K562 (cell line): ENCODE results near the gene EHBP1. TPM values are rescaled to one million over a fixed set of nuclear protein-coding genes. Genes with fewer than 3 reads are reported as not detected.

Experiments used
- ATAC-seq: fragments of 200-7000 bp; cut with Tn5 transposase; 3 replicates; pipeline ENCODE4 v1.9.1; 2020; ENCODE audit warnings: moderate library complexity
- BruUV-seq: library from RNA; stranded (reverse); fragments of 400-500 nt; replicated peaks from 2 replicates; lab custom pipeline; 2021; lab: Mats Ljungman, UMichigan
- CTCF ChIA-PET: fragments of 300-600 bp; formaldehyde crosslinking; extraction: SDS; loops from one replicate; lab custom pipeline; 2021; ENCODE audit warnings: low intra/inter-chr PET ratio; lab: Yijun Ruan, JAX
- POLR2A ChIA-PET: fragments of 300-600, 350-650 bp; sonication (Branson Sonifier 250); formaldehyde crosslinking; extraction: SDS; loops from one replicate; lab custom pipeline; 2021; ENCODE audit warnings: antibody characterized with exemption, inconsistent platforms; lab: Yijun Ruan, JAX
- DNase-seq, 4 experiments: peaks; one replicate each; pipeline versions ENCODE4 v3.0.0 to v3.0.0-alpha.2; 2011 to 2018; ENCODE audit warnings: low spot score in 3 of 4, mixed read lengths in 3 of 4; ENCODE audit errors: extremely low read depth in 1 of 4
- FAIRE-seq: peaks from 2 replicates; lab custom pipeline; 2011; peaks lifted over from hg19 to GRCh38; lab: Jason Lieb, UNC
- H2AFZ ChIP-seq: 2 replicates; pipeline ENCODE4 v1.6.0; 2011; ENCODE audit warnings: low read depth, low read length, control low read depth, inconsistent platforms
- H3K27ac ChIP-seq: fragments of 200-600 bp; 3 replicates; pipeline ENCODE4 v1.8.0; 2011; ENCODE audit warnings: low read depth, mild to moderate bottlenecking, control low read depth, inconsistent platforms, low read length, moderate library complexity, mixed read lengths; ENCODE audit errors: extremely low read depth
- H3K27me3 ChIP-seq, 2 experiments: fragments of 300-600 bp in 1 of 2; 2 replicates in 1 of 2; 3 replicates in 1 of 2; pipeline versions ENCODE4 v1.6.0 to v1.8.0; 2011; ENCODE audit warnings: inconsistent platforms in 2 of 2, low read length in 2 of 2, mild to moderate bottlenecking in 1 of 2, mixed read lengths in 1 of 2, moderate library complexity in 1 of 2; ENCODE audit not compliant: control insufficient read depth in 2 of 2, insufficient read depth in 2 of 2
- H3K36me3 ChIP-seq: fragments of 300-600 bp; 3 replicates; pipeline ENCODE4 v1.8.0; 2011; ENCODE audit warnings: mild to moderate bottlenecking, low read length, inconsistent platforms; ENCODE audit not compliant: control insufficient read depth, insufficient read depth
- H3K4me1 ChIP-seq, 2 experiments: fragments of 200-600 bp in 1 of 2; replicated peaks in 1 of 2; 2 replicates in 1 of 2; 3 replicates in 1 of 2; pipeline versions ENCODE4 v1.5.1 to v1.8.0; 2011; ENCODE audit warnings: inconsistent platforms in 2 of 2, low read length in 2 of 2, mild to moderate bottlenecking in 1 of 2, mixed read lengths in 1 of 2, moderate library complexity in 1 of 2; ENCODE audit not compliant: control insufficient read depth in 2 of 2, insufficient read depth in 2 of 2
- H3K4me2 ChIP-seq: 2 replicates; pipeline ENCODE4 v1.6.1; 2011; ENCODE audit warnings: low read length, control low read depth, inconsistent platforms, mixed read lengths; ENCODE audit not compliant: insufficient read depth
- H3K4me3 ChIP-seq: fragments of 200-600 bp; sonication (generic), shearing (Covaris generic); 2 replicates; pipeline ENCODE4 v1.5.1; 2016; ENCODE audit warnings: control low read depth, inconsistent platforms
- H3K79me2 ChIP-seq: fragments of 200-600 bp; 3 replicates; pipeline ENCODE4 v1.8.0; 2011; ENCODE audit warnings: low read length, inconsistent platforms; ENCODE audit not compliant: control insufficient read depth, insufficient read depth
- H3K9ac ChIP-seq, 2 experiments: 2 replicates each; pipeline versions ENCODE4 v1.6.0 to v1.6.1; 2011; ENCODE audit warnings: low read depth in 2 of 2, low read length in 2 of 2, control low read depth in 1 of 2, inconsistent platforms in 1 of 2, mild to moderate bottlenecking in 1 of 2, mixed read lengths in 1 of 2; ENCODE audit not compliant: insufficient read depth in 1 of 2
- H3K9me1 ChIP-seq: one replicate; pipeline ENCODE4 v1.6.0; 2011; ENCODE audit warnings: inconsistent platforms, mild to moderate bottlenecking, low read length, moderate library complexity; ENCODE audit not compliant: control insufficient read depth, insufficient read depth
- H3K9me3 ChIP-seq: replicated peaks from 2 replicates; pipeline ENCODE4 v1.5.1; 2011; ENCODE audit warnings: low read depth, low read length, inconsistent platforms; ENCODE audit not compliant: control insufficient read depth, insufficient read depth
- H4K20me1 ChIP-seq: replicated peaks from 2 replicates; pipeline ENCODE4 v1.6.1; 2011; ENCODE audit warnings: low read length, inconsistent platforms, mixed read lengths; ENCODE audit not compliant: control insufficient read depth, insufficient read depth
- SIN3A ChIP-seq, 2 experiments: fragments of 150-350 bp in 1 of 2; IDR thresholded peaks; 2 replicates each; pipeline ENCODE4 v1.6.1; 2011 to 2016; ENCODE audit warnings: borderline replicate concordance in 2 of 2, low read depth in 2 of 2, low read length in 2 of 2, mild to moderate bottlenecking in 2 of 2, moderate library complexity in 2 of 2; ENCODE audit not compliant: control insufficient read depth in 1 of 2
- ZNF224 ChIP-seq: sonication (generic); formaldehyde crosslinking; IDR thresholded peaks from 2 replicates; pipeline ENCODE4 v1.8.0; 2022; ENCODE audit warnings: mild to moderate bottlenecking, missing genetic modification reagents
- ZNF699 ChIP-seq: fragments of 250-450 bp; sonication (Bioruptor Pico); IDR thresholded peaks from 2 replicates; pipeline ENCODE4 v1.8.0; 2021; ENCODE audit warnings: mild to moderate bottlenecking, moderate library complexity; ENCODE audit not compliant: insufficient replicate concordance
- WGBS: fragments of 100-300 bp; shearing (Covaris generic); methylation state at CpG from one replicate; pipeline ENCODE4 v1.1.6; 2016; ENCODE audit warnings: low coverage, mixed read lengths; ENCODE audit not compliant: insufficient coverage; ENCODE audit errors: missing lambda C conversion rate; 5-methylcytosine and 5-hydroxymethylcytosine counted together
- in situ Hi-C: fragments of 300-500 bp; cut with MboI; formaldehyde crosslinking; loops from 4 replicates; pipeline ENCODE4 v1.15.0; 2018; ENCODE audit warnings: inconsistent platforms, mixed read lengths
- intact Hi-C: fragments of 100-400 bp; cut with micrococcal nuclease; formaldehyde crosslinking; loops from 2 replicates; pipeline ENCODE4 v1.14.2; 2022
- polyA plus RNA-seq, 8 experiments: library from polyadenylated mRNA; depleted of rRNA in 4 of 8; stranded (reverse) in 5 of 8; unstranded in 3 of 8; fragments of >200 nt; fragmentation: Nextera tagmentation in 2 of 8; fragmentation: Illumina TruSeq in 1 of 8; extraction: Ambion mirVana in 2 of 8; extraction: Trizol in 1 of 8; gene quantifications; 2 replicates each; pipeline versions ENCODE4 v1.2.1 to v1.2.3, GENCODE V29; 2011 to 2014; ENCODE audit warnings: inconsistent platforms in 1 of 8, missing spikeins in 1 of 8
- total RNA-seq, 7 experiments: library from RNA; depleted of rRNA in 6 of 7; stranded (reverse); fragments of >200 nt in 6 of 7; fragmentation: Illumina TruSeq in 2 of 7; extraction: Trizol in 2 of 7; gene quantifications; 2 replicates each; pipeline versions ENCODE4 v1.2.1 to v1.2.3, GENCODE V29; 2011 to 2021; ENCODE audit warnings: low replicate concordance in 1 of 7
- TF ChIP-seq, protein P1 (sequence below): fragments of 450-650 bp; formaldehyde crosslinking; conservative IDR thresholded peaks from 2 replicates; pipeline ENCODE4 v1.4.0; 2022; ENCODE audit warnings: mild to moderate bottlenecking, missing genetic modification characterization

The EHBP1 gene
- total and polyA plus RNA-seq, 9 of the 15 experiments (the other 6 are each of a cell fraction or from before 2014, with no cell fraction given): 8.9 to 26.6 (median 19.3) TPM

DNA sequence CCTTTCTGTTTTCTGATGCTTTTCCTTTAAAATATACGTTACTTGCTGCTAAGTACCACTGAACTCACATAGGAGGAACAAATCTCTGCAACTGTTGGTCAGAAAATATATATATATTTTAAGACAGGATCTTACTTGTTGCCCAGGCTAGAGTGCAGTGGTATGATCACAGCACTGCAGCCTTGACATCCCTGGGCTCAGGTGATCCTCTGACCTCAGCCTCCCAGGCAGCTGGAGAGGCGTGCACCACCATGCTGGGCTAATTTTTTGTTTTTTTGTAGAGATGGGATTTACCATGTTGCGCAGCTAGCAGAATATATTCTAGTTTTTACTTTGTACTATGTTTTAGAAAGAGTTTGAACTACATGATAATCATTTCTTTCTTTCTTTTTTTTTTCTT lies 51.5 kb downstream of the EHBP1 start:
- Histone ChIP-seq H2AFZ (no peak overlapping the region), H3K9me3 (no peaks in the 10 kb centered on the region)
- TF ChIP-seq ZNF699 (CRISPR knock-in tag) (no peak), SIN3A (IDR thresholded peaks at IDR 0.05; ENCODE audit: borderline replicate concordance in 2 of 2, control insufficient read depth in 1 of 2, low read depth in 2 of 2, low read length in 2 of 2) (no peak)
- TF ChIP-seq, protein P1, sequence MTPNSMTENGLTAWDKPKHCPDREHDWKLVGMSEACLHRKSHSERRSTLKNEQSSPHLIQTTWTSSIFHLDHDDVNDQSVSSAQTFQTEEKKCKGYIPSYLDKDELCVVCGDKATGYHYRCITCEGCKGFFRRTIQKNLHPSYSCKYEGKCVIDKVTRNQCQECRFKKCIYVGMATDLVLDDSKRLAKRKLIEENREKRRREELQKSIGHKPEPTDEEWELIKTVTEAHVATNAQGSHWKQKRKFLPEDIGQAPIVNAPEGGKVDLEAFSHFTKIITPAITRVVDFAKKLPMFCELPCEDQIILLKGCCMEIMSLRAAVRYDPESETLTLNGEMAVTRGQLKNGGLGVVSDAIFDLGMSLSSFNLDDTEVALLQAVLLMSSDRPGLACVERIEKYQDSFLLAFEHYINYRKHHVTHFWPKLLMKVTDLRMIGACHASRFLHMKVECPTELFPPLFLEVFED: no peak
- TF ChIP-seq, all 486 proteins: peak for 0
- no peaks in the 10 kb centered on the region for H3K36me3 ChIP-seq
- no peaks in the 10 kb centered on the region; the same call in 2 of the 3 replicates for H3K79me2 ChIP-seq
- ATAC-seq (no peak), FAIRE-seq (no peak), DNase-seq (no peak)
- no peaks in the 10 kb centered on the region for H3K9me1 ChIP-seq
- intact Hi-C loops: no loop called here
- H4K20me1 ChIP-seq: no peaks in the 10 kb centered on the region
- 93% methylated on average over 3 of the region's 3 CpGs for WGBS
- no peak overlapping the region for H3K9ac ChIP-seq
- in situ Hi-C loops: no loop called here
- H3K4me3 ChIP-seq: no peak overlapping the region
- no peaks in the 10 kb centered on the region for H3K27me3 ChIP-seq
- ChIA-PET CTCF (no interaction called here), POLR2A (no interaction called here)
- no peak overlapping the region for H3K4me2 ChIP-seq
- H3K4me1 ChIP-seq: no peaks in the 10 kb centered on the region
- no peak overlapping the region for H3K27ac ChIP-seq
- BruUV-seq: no TSS peak

DNA sequence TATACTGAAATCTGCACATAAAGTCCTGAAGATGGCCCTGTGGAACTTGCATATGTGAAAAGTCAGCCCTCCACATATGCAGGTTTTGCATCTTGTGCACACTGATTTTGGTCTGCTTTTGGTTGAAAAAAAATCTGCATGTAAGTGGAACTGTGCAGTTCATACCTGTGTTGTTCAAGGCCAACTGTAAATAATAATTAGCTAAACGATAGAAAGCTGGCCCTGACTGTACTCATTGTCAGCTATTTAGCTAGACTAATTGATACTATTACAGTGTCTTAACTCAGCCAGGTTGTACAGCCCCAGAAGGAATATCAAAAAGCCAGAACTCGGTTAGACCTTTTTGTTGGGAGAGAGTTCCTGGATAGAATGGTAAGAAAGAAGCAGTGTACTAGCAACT lies 54.5 kb downstream of the EHBP1 start:
- POLR2A ChIA-PET: interaction anchor here (0.5 kb wide), 1 partner anchor 172 kb away, joined by 3 read pairs; no protein-coding TSS in a partner anchor
- no peak overlapping the region for H3K9ac ChIP-seq
- intact Hi-C loops: no loop called here
- WGBS: 66% methylated on average over 2 of the region's 2 CpGs
- H4K20me1 ChIP-seq: no peaks in the 10 kb centered on the region
- DNase-seq: no peak
- no peak for FAIRE-seq
- CTCF ChIA-PET: no interaction called here
- TF ChIP-seq ZNF224 (CRISPR knock-in tag): no peak
- no peaks in the 10 kb centered on the region for H3K9me3 ChIP-seq
- no peak overlapping the region for H3K4me2 ChIP-seq
- H3K9me1 ChIP-seq: no peaks in the 10 kb centered on the region
- H3K4me3 ChIP-seq: no peak overlapping the region
- H3K27ac ChIP-seq: no peak overlapping the region
- in situ Hi-C loops: no loop called here
- H3K27me3 ChIP-seq: no peaks in the 10 kb centered on the region
- BruUV-seq: no TSS peak
- no peaks in the 10 kb centered on the region; the same call in 2 of the 3 replicates for H3K79me2 ChIP-seq
- no peaks in the 10 kb centered on the region for H3K36me3 ChIP-seq
- no peaks in the 10 kb centered on the region for H3K4me1 ChIP-seq
- ATAC-seq: no peak
- no peak overlapping the region for H2AFZ ChIP-seq
